ENCODE results near the gene SEMA3G. TPM values are rescaled to one million over a fixed set of nuclear protein-coding genes. Genes with fewer than 3 reads are reported as not detected.

SEMA3G gene
- total RNA-seq, 1 experiment from 2014 or later, result 1.3 TPM

DNA sequence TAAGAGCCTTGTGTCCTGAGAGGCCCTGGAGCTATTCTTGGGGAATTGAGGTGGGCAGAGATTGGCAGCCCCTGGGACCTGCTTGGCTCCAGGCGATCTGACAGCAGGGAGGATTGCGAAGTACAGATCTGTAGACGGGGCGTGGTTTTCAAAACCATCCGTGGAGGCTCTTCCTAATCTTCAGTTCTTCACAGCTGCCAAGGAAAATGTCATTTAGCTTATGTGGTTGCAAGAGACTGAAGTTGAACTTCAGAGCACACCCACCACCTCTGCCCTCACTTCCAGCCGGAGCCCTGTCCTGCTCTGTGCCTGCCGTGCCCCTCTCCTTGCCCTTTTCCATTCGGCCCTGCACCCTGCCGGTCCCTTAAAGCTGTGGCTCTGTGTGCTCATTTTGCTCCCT lies 23.4 kb upstream of the SEMA3G start:
- no peaks in the 10 kb centered on the region for H3K4me1 ChIP-seq (replicated peaks; ENCODE audit: insufficient read depth)
- no peaks in the 10 kb centered on the region for H3K9me2 ChIP-seq (ENCODE audit: insufficient read depth)
- DNase-seq, result no peak
- no peak overlapping the region for H3K27ac ChIP-seq
- no peaks in the 10 kb centered on the region for H3K27me3 ChIP-seq (ENCODE audit: insufficient read depth, low read depth)
- H3K79me2 ChIP-seq (ENCODE audit: low read depth), result no peaks in the 10 kb centered on the region
- CTCF ChIA-PET, result interaction anchor here (0.6 kb wide), 1 partner anchor 77 kb away, joined by 6 read pairs; no protein-coding TSS in a partner anchor
- no peak overlapping the region for H3K4me2 ChIP-seq
- H3K36me3 ChIP-seq (ENCODE audit: low read depth), result no peaks in the 10 kb centered on the region
- intact Hi-C loops (cut with micrococcal nuclease; ENCODE audit: unreplicated experiment), result no loop called here
- H2AFZ ChIP-seq, result no peak overlapping the region
- H3K9me3 ChIP-seq (ENCODE audit: insufficient read depth, low read depth), result no peaks in the 10 kb centered on the region
- BruUV-seq (replicated peaks), result no TSS peak
- TF ChIP-seq EZH2 (IDR thresholded peaks at IDR 0.05; ENCODE audit: low read depth) (no peak), CTCF (conservative IDR thresholded peaks at IDR 0.05) (no peak)
- POLR2A ChIA-PET (ENCODE audit: unreplicated experiment), result no interaction called here
- H3F3A ChIP-seq (ENCODE audit: insufficient read depth, low read depth), result no peaks in the 10 kb centered on the region; the same call in 1 of the 2 replicates
- no peak overlapping the region for H3K4me3 ChIP-seq
- H4K20me1 ChIP-seq (ENCODE audit: insufficient read depth), result no peaks in the 10 kb centered on the region

GRCh38 chr3:52463416-52463815 lies 18.5 kb upstream of the SEMA3G start:
- H3K4me1 ChIP-seq (replicated peaks; ENCODE audit: insufficient read depth), result no peaks in the 10 kb centered on the region
- no peaks in the 10 kb centered on the region for H3K9me3 ChIP-seq (ENCODE audit: insufficient read depth, low read depth)
- no peak for TF ChIP-seq CTCF (conservative IDR thresholded peaks at IDR 0.05)
- no peak for TF ChIP-seq EZH2 (IDR thresholded peaks at IDR 0.05; ENCODE audit: low read depth)
- H3K27ac ChIP-seq, result no peak overlapping the region
- no peak overlapping the region for H3K4me2 ChIP-seq
- no peaks in the 10 kb centered on the region for H3K27me3 ChIP-seq (ENCODE audit: insufficient read depth, low read depth)
- no peaks in the 10 kb centered on the region for H4K20me1 ChIP-seq (ENCODE audit: insufficient read depth)
- H2AFZ ChIP-seq, result no peak overlapping the region
- no peak for DNase-seq
- CTCF ChIA-PET, result no interaction called here
- intact Hi-C loops (cut with micrococcal nuclease; ENCODE audit: unreplicated experiment), result no loop called here
- H3K36me3 ChIP-seq (ENCODE audit: low read depth), result no peaks in the 10 kb centered on the region
- POLR2A ChIA-PET (ENCODE audit: unreplicated experiment), result no interaction called here
- BruUV-seq (replicated peaks), result no TSS peak
- H3K4me3 ChIP-seq, result no peak overlapping the region
- H3K79me2 ChIP-seq (ENCODE audit: low read depth), result no peaks in the 10 kb centered on the region
- no peaks in the 10 kb centered on the region; the same call in 1 of the 2 replicates for H3F3A ChIP-seq (ENCODE audit: insufficient read depth, low read depth)
- no peaks in the 10 kb centered on the region for H3K9me2 ChIP-seq (ENCODE audit: insufficient read depth)

DNA sequence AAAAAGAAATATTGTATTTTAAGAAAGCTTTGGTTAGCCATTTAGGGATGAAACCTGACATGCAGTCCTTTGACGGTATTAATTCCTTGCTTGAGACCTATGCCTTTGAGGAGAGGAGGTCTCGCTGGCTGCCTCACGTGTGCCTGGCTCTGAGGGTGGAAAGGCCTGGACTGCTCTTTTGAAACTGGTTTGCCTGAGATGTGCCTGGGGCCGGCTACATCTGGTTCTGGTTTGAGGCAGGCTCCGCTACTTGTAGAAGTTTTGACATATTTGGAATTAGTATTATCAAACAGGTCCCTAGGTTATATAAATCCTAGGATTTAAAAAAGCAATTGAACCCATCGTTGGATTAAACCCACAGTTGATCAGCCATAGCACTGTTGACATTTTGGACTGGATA lies 17.0 kb upstream of the SEMA3G start:
- H2AFZ ChIP-seq, result no peak overlapping the region
- ChIA-PET CTCF (no interaction called here), POLR2A (ENCODE audit: unreplicated experiment) (no interaction called here)
- intact Hi-C loops (cut with micrococcal nuclease; ENCODE audit: unreplicated experiment), result no loop called here
- no peaks in the 10 kb centered on the region for H3K9me3 ChIP-seq (ENCODE audit: insufficient read depth, low read depth)
- H3K4me1 ChIP-seq (replicated peaks; ENCODE audit: insufficient read depth), result no peaks in the 10 kb centered on the region
- no peaks in the 10 kb centered on the region for H3K9me2 ChIP-seq (ENCODE audit: insufficient read depth)
- DNase-seq, result no peak
- H3F3A ChIP-seq (ENCODE audit: insufficient read depth, low read depth), result no peaks in the 10 kb centered on the region; the same call in 1 of the 2 replicates
- H3K79me2 ChIP-seq (ENCODE audit: low read depth), result no peaks in the 10 kb centered on the region; the same call in 1 of the 2 replicates
- H3K4me2 ChIP-seq, result no peak overlapping the region
- no peaks in the 10 kb centered on the region for H4K20me1 ChIP-seq (ENCODE audit: insufficient read depth)
- H3K27ac ChIP-seq, result no peak overlapping the region
- BruUV-seq (replicated peaks), result no TSS peak
- H3K4me3 ChIP-seq, result no peak overlapping the region
- no peaks in the 10 kb centered on the region for H3K27me3 ChIP-seq (ENCODE audit: insufficient read depth, low read depth)
- TF ChIP-seq CTCF (conservative IDR thresholded peaks at IDR 0.05), result no peak
- TF ChIP-seq EZH2 (IDR thresholded peaks at IDR 0.05; ENCODE audit: low read depth), result no peak
- no peaks in the 10 kb centered on the region for H3K36me3 ChIP-seq (ENCODE audit: low read depth)
